ENCODE measurements around the gene ZEB2.

The ZEB2 gene

GRCh38 chr2:144429396-144430112 is 90.4 kb downstream of the ZEB2 start:
- H3K36me3 ChIP-seq (ENCODE audit: insufficient read depth, low read length) = no peaks in the 10 kb centered on the region
- peaks cover 13% of the 10 kb centered on the region for H3K4me1 ChIP-seq (ENCODE audit: insufficient read depth, low read length)
- H3K27me3 ChIP-seq (ENCODE audit: control insufficient read depth in 1 of 2, insufficient read depth in 2 of 2, low read length in 2 of 2) = no peaks in the 10 kb centered on the region
- H3K4me3 ChIP-seq (ENCODE audit: low read depth in 1 of 2, low read length in 2 of 2) = no peak overlapping the region
- H3K9me3 ChIP-seq (ENCODE audit: low read length) = no peaks in the 10 kb centered on the region
- no peak overlapping the region for H3K27ac ChIP-seq (ENCODE audit: low read depth, low read length)
- no peak overlapping the region for H3K9ac ChIP-seq (ENCODE audit: low read length)

- Histone ChIP-seq H3K4me1 (ENCODE audit: insufficient read depth, low read length) (peaks cover 13% of the 10 kb centered on the region), H3K27me3 (ENCODE audit: control insufficient read depth in 1 of 2, insufficient read depth in 2 of 2, low read length in 2 of 2) (no peaks in the 10 kb centered on the region), H3K36me3 (ENCODE audit: insufficient read depth, low read length) (no peaks in the 10 kb centered on the region), H3K27ac (ENCODE audit: low read depth, low read length) (no peak overlapping the region), H3K9ac (ENCODE audit: low read length) (no peak overlapping the region), H3K9me3 (ENCODE audit: low read length) (no peaks in the 10 kb centered on the region), H3K4me3 (ENCODE audit: low read depth in 1 of 2, low read length in 2 of 2) (no peak overlapping the region)
These were observed 92.9 kb downstream of the ZEB2 start for GRCh38 chr2:144426981-144427479.

DNA sequence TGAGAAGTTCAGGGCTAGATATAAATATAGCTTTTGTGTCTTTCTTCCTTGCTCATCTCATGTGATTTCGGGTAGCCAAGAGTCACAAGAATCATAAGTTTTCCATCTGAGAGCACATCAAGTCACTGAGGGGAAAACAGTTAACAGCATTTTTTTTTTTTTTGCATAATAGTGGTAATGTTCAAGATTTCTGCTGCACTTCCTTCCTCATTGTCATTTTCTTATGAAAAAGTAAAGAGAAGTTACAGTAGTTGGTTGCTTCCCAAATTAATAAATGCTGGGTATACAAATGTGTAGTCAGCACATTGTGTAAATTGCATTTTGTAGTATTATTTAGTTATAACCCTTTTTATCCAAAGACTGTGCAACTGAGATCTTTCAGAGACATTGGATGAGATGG is 93.6 kb downstream of the ZEB2 start:
- Histone ChIP-seq H3K4me3 (ENCODE audit: low read depth in 1 of 2, low read length in 2 of 2) (no peak overlapping the region), H3K36me3 (ENCODE audit: insufficient read depth, low read length) (no peaks in the 10 kb centered on the region), H3K9ac (ENCODE audit: low read length) (no peak overlapping the region), H3K4me1 (ENCODE audit: insufficient read depth, low read length) (peaks cover 12% of the 10 kb centered on the region), H3K27ac (ENCODE audit: low read depth, low read length) (no peak overlapping the region), H3K27me3 (ENCODE audit: control insufficient read depth in 1 of 2, insufficient read depth in 2 of 2, low read length in 2 of 2) (no peaks in the 10 kb centered on the region), H3K9me3 (ENCODE audit: low read length) (no peaks in the 10 kb centered on the region)

GRCh38 chr2:144424559-144425240 is 95.2 kb downstream of the ZEB2 start:
- Histone ChIP-seq H3K4me3 (ENCODE audit: low read depth in 1 of 2, low read length in 2 of 2) (no peak overlapping the region), H3K4me1 (ENCODE audit: insufficient read depth, low read length) (no peaks in the 10 kb centered on the region), H3K9ac (ENCODE audit: low read length) (no peak overlapping the region), H3K27ac (ENCODE audit: low read depth, low read length) (no peak overlapping the region), H3K36me3 (ENCODE audit: insufficient read depth, low read length) (no peaks in the 10 kb centered on the region), H3K27me3 (ENCODE audit: control insufficient read depth in 1 of 2, insufficient read depth in 2 of 2, low read length in 2 of 2) (no peaks in the 10 kb centered on the region), H3K9me3 (ENCODE audit: low read length) (no peaks in the 10 kb centered on the region)

DNA sequence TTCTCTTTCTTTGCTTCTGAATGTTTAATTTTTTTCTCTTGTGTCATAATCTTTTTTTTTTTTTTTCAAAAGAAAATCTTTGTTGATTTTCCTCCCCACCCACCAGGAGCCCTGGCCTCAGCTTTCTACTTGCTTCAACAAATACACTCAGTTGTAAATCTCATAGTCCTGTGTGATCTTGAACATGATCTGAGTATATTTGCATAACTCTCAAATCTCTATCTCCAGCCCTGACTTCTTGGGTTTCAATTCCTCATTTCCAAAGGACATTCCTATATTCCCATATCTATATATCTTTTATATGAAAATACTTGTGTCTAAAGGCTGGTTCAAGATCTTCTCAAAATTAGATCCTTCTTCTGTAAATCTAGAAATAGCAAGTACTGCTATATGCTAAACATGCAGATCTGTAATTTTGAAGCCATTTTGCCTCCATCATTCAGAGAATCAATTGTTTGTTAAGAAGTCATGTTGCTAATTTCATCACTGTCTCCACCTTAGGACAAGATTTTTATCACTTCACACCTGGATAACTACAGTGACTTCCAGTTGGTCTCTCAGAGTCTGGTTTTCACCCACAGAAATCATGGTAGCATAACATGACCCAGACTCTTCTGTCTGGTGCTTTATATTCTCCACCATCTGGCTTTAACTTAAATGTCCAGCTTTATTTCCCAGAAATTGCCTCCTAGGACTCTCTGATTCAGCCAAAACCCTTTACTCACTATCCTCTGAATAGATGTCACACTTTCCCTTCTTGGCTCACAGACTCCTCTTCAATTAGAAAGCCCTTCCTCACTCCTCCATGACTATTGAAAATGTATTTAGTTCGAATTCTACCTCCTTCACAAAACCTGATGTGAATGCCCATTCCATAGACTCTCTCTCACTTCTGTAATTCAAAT is 98.1 kb downstream of the ZEB2 start:
- Histone ChIP-seq H3K9ac (ENCODE audit: low read length) (no peak overlapping the region), H3K4me3 (ENCODE audit: low read depth in 1 of 2, low read length in 2 of 2) (no peak overlapping the region), H3K27ac (ENCODE audit: low read depth, low read length) (no peak overlapping the region)

DNA sequence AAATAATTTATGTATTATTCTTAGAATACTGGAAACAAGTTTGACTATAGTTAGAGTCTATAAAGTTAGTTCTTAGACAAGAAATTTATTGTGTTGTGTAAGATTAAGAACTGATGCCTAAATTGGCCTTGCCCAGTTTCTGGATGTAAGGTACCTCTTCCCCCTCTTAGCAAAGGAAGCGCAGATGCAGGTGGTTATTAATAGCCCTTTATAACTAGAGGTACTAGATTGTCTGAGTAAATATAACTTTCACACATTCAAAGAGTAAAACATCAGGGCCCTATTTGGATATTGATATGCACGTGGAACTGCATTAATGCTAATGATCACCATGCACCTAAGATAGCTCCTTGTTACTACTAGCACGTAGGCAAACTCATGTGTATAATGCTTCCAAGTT is 100.7 kb downstream of the ZEB2 start:
- Histone ChIP-seq H3K27ac (ENCODE audit: low read depth, low read length) (no peak overlapping the region), H3K9ac (ENCODE audit: low read length) (no peak overlapping the region), H3K9me3 (ENCODE audit: low read length) (no peaks in the 10 kb centered on the region), H3K27me3 (ENCODE audit: control insufficient read depth in 1 of 2, insufficient read depth in 2 of 2, low read length in 2 of 2) (no peaks in the 10 kb centered on the region), H3K36me3 (ENCODE audit: insufficient read depth, low read length) (no peaks in the 10 kb centered on the region), H3K4me3 (ENCODE audit: low read depth in 1 of 2, low read length in 2 of 2) (no peak overlapping the region), H3K4me1 (ENCODE audit: insufficient read depth, low read length) (no peaks in the 10 kb centered on the region)

More for the DNA sequence above, 98.1 kb downstream of the ZEB2 start:
- Histone ChIP-seq H3K36me3 (ENCODE audit: insufficient read depth, low read length) (no peaks in the 10 kb centered on the region), H3K4me1 (ENCODE audit: insufficient read depth, low read length) (no peaks in the 10 kb centered on the region), H3K9me3 (ENCODE audit: low read length) (no peaks in the 10 kb centered on the region), H3K27me3 (ENCODE audit: control insufficient read depth in 1 of 2, insufficient read depth in 2 of 2, low read length in 2 of 2) (no peaks in the 10 kb centered on the region)

- no peaks in the 10 kb centered on the region for H3K36me3 ChIP-seq (ENCODE audit: insufficient read depth, low read length)
- no peaks in the 10 kb centered on the region for H3K27me3 ChIP-seq (ENCODE audit: control insufficient read depth in 1 of 2, insufficient read depth in 2 of 2, low read length in 2 of 2)
- H3K4me1 ChIP-seq (ENCODE audit: insufficient read depth, low read length) = no peaks in the 10 kb centered on the region
- H3K9me3 ChIP-seq (ENCODE audit: low read length) = no peaks in the 10 kb centered on the region
- no peak overlapping the region for H3K27ac ChIP-seq (ENCODE audit: low read depth, low read length)
- H3K9ac ChIP-seq (ENCODE audit: low read length) = no peak overlapping the region
- no peak overlapping the region for H3K4me3 ChIP-seq (ENCODE audit: low read depth in 1 of 2, low read length in 2 of 2)
These were observed 104.5 kb downstream of the ZEB2 start for GRCh38 chr2:144415386-144415785.

- no peaks in the 10 kb centered on the region for H3K4me1 ChIP-seq (ENCODE audit: insufficient read depth, low read length)
- H3K27me3 ChIP-seq (ENCODE audit: control insufficient read depth in 1 of 2, insufficient read depth in 2 of 2, low read length in 2 of 2) = no peaks in the 10 kb centered on the region
- H3K27ac ChIP-seq (ENCODE audit: low read depth, low read length) = no peak overlapping the region
- no peaks in the 10 kb centered on the region for H3K36me3 ChIP-seq (ENCODE audit: insufficient read depth, low read length)
- no peaks in the 10 kb centered on the region for H3K9me3 ChIP-seq (ENCODE audit: low read length)
- no peak overlapping the region for H3K4me3 ChIP-seq (ENCODE audit: low read depth in 1 of 2, low read length in 2 of 2)
- H3K9ac ChIP-seq (ENCODE audit: low read length) = no peak overlapping the region
These were observed 105.5 kb downstream of the ZEB2 start for GRCh38 chr2:144414324-144414845.

GRCh38 chr2:144412709-144413108 is 107.2 kb downstream of the ZEB2 start:
- H3K36me3 ChIP-seq (ENCODE audit: insufficient read depth, low read length) = no peaks in the 10 kb centered on the region
- H3K4me3 ChIP-seq (ENCODE audit: low read depth in 1 of 2, low read length in 2 of 2) = no peak overlapping the region
- H3K27me3 ChIP-seq (ENCODE audit: control insufficient read depth in 1 of 2, insufficient read depth in 2 of 2, low read length in 2 of 2) = no peaks in the 10 kb centered on the region
- no peaks in the 10 kb centered on the region for H3K9me3 ChIP-seq (ENCODE audit: low read length)
- no peak overlapping the region for H3K27ac ChIP-seq (ENCODE audit: low read depth, low read length)
- H3K4me1 ChIP-seq (ENCODE audit: insufficient read depth, low read length) = no peaks in the 10 kb centered on the region
- no peak overlapping the region for H3K9ac ChIP-seq (ENCODE audit: low read length)

- no peaks in the 10 kb centered on the region for H3K27me3 ChIP-seq (ENCODE audit: control insufficient read depth in 1 of 2, insufficient read depth in 2 of 2, low read length in 2 of 2)
- H3K9me3 ChIP-seq (ENCODE audit: low read length) = no peaks in the 10 kb centered on the region
- H3K9ac ChIP-seq (ENCODE audit: low read length) = no peak overlapping the region
- no peaks in the 10 kb centered on the region for H3K36me3 ChIP-seq (ENCODE audit: insufficient read depth, low read length)
- no peak overlapping the region for H3K27ac ChIP-seq (ENCODE audit: low read depth, low read length)
- no peak overlapping the region for H3K4me3 ChIP-seq (ENCODE audit: low read depth in 1 of 2, low read length in 2 of 2)
- no peaks in the 10 kb centered on the region for H3K4me1 ChIP-seq (ENCODE audit: insufficient read depth, low read length)
These were observed 108.4 kb downstream of the ZEB2 start for GRCh38 chr2:144411473-144411872.

DNA sequence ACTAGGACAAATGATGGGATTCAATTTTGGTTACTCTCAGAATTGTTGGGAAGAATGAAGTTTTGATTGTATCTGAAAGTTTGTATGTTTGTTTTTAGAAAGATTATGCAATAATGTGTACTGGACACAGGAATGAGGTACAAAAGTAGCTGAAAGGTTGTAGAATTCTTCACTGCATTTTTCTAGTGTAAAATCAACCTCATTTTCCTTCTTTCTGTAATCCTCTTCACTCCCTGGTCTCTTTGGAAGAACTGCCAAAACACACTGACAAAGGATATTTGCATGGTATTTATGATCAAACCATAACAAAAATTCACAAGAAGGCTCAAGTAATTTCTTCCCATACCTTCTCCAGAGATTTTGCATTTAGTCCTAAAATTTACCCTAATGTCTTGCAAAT is 110.7 kb downstream of the ZEB2 start:
- H3K4me3 ChIP-seq (ENCODE audit: low read depth in 1 of 2, low read length in 2 of 2) = no peak overlapping the region
- H3K4me1 ChIP-seq (ENCODE audit: insufficient read depth, low read length) = no peaks in the 10 kb centered on the region
- no peak overlapping the region for H3K27ac ChIP-seq (ENCODE audit: low read depth, low read length)
- H3K9me3 ChIP-seq (ENCODE audit: low read length) = no peaks in the 10 kb centered on the region
- H3K36me3 ChIP-seq (ENCODE audit: insufficient read depth, low read length) = no peaks in the 10 kb centered on the region
- H3K27me3 ChIP-seq (ENCODE audit: control insufficient read depth in 1 of 2, insufficient read depth in 2 of 2, low read length in 2 of 2) = no peaks in the 10 kb centered on the region
- H3K9ac ChIP-seq (ENCODE audit: low read length) = no peak overlapping the region

Data from muscle layer of colon (tissue), 2 donors.